ENCODE measurements around the gene ZDHHC23.

The ZDHHC23 gene

DNA sequence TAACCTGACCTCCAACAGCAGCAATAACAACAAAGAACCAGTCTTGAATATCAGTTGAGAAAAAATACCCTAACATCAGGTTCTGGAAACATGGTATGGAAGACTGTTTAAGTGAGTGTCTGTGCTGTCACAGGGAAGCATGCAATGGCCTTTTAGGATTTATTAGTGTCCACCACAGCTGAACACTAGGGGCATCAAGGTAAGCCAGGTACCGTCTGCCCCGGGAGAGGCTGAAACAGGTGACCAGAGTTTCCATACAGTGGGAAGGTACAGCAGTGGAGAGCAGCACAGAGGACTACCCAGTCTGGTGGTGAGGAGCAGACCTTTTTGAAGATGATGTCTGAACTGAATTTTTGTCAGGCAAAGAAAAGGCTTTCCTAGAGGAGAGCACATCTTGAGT is 18.4 kb downstream of the ZDHHC23 start:
- no peak overlapping the region for H3K27ac ChIP-seq
- TF ChIP-seq, protein P1, sequence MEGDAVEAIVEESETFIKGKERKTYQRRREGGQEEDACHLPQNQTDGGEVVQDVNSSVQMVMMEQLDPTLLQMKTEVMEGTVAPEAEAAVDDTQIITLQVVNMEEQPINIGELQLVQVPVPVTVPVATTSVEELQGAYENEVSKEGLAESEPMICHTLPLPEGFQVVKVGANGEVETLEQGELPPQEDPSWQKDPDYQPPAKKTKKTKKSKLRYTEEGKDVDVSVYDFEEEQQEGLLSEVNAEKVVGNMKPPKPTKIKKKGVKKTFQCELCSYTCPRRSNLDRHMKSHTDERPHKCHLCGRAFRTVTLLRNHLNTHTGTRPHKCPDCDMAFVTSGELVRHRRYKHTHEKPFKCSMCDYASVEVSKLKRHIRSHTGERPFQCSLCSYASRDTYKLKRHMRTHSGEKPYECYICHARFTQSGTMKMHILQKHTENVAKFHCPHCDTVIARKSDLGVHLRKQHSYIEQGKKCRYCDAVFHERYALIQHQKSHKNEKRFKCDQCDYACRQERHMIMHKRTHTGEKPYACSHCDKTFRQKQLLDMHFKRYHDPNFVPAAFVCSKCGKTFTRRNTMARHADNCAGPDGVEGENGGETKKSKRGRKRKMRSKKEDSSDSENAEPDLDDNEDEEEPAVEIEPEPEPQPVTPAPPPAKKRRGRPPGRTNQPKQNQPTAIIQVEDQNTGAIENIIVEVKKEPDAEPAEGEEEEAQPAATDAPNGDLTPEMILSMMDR (conservative IDR thresholded peaks at IDR 0.05), result peak; percentile 18
- TF ChIP-seq ZFX (IDR thresholded peaks at IDR 0.05), result no peak

- H3K27ac ChIP-seq, result no peak overlapping the region
- TF ChIP-seq, protein P1 (conservative IDR thresholded peaks at IDR 0.05), result no peak
- no peak for TF ChIP-seq ZFX (IDR thresholded peaks at IDR 0.05)
These were observed 21.2 kb downstream of the ZDHHC23 start for GRCh38 chr3:113968986-113969385.

- no peak overlapping the region for H3K27ac ChIP-seq
- TF ChIP-seq ZFX (IDR thresholded peaks at IDR 0.05), result no peak
- TF ChIP-seq, protein P1 (conservative IDR thresholded peaks at IDR 0.05), result no peak
These were observed 30.0 kb downstream of the ZDHHC23 start for GRCh38 chr3:113977822-113978221.

DNA sequence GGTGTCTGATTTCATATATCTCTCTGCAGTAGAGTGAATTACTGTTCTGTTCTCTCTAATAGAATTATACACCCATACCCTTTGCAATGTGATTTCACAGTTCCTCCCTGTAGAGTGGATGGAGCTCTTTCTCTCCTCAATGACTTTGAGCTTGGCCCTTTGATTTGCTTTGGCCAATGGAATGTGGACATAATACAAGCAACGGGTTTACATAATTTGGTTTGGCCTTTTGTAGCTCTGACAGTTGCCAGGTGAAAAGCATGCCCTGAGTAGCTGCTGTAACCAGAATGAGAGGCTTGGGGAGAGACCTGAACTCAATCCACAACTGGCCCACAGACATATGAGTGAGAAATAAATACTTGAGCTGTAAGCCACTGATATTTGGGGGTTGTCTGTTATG is 32.1 kb downstream of the ZDHHC23 start:
- H3K27ac ChIP-seq, result no peak overlapping the region
- TF ChIP-seq, protein P1 (conservative IDR thresholded peaks at IDR 0.05), result no peak
- no peak for TF ChIP-seq ZFX (IDR thresholded peaks at IDR 0.05)

GRCh38 chr3:113981803-113982202 is 34.0 kb downstream of the ZDHHC23 start:
- H3K27ac ChIP-seq, result no peak overlapping the region
- TF ChIP-seq, protein P1 (conservative IDR thresholded peaks at IDR 0.05), result no peak
- no peak for TF ChIP-seq ZFX (IDR thresholded peaks at IDR 0.05)

DNA sequence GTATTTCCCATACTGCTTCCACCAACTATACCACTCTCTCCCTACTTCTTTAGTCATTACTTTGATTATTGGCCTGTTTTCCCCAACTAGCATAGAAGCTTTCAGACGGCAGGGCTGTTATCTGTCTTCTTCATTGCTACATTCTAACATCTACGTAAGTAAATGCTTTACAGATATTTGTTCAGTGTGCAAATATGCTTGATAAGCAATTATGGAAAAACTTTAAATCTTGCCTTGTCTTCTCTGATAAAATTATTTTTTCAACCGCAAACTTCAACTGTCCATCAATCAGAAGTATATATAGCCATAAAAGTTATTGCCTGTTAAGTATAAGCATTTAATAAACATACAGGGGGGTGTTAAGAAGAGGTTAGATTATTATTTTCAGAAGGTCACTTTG is 35.7 kb downstream of the ZDHHC23 start:
- no peak overlapping the region for H3K27ac ChIP-seq
- TF ChIP-seq, protein P1 (conservative IDR thresholded peaks at IDR 0.05), result no peak
- TF ChIP-seq ZFX (IDR thresholded peaks at IDR 0.05), result no peak

DNA sequence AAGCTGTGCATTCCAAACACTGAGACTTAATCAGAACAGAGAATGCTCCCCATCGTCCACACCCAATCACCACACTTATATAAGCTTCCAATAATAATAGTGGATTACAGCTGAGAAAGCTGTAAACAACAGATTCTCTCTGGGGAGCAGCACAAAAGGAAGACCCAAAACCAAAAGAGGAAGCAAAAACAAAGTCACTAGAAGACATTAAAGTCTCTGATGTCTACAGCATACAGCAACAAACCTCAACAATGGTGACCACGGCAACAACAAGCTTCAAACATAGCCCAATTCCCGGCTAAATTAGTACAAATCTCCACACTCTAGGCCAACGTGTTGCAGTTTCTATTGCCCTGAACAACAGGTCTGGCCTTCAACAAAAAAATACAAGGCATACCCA is 37.7 kb downstream of the ZDHHC23 start:
- no peak for TF ChIP-seq ZFX (IDR thresholded peaks at IDR 0.05)
- TF ChIP-seq, protein P1 (conservative IDR thresholded peaks at IDR 0.05), result no peak
- H3K27ac ChIP-seq, result no peak overlapping the region
